ENCODE results near the gene CHST14.

The CHST14 gene

GRCh38 chr15:40464595-40465185 lies 6.1 kb upstream of the CHST14 start:
- no peak for DNase-seq

GRCh38 chr15:40465939-40466338 lies 4.8 kb upstream of the CHST14 start:
- DNase-seq, result no peak

GRCh38 chr15:40466426-40467260 lies 4.1 kb upstream of the CHST14 start:
- no peak for DNase-seq

GRCh38 chr15:40467261-40467615 lies 3.5 kb upstream of the CHST14 start:
- no peak for DNase-seq

- no peak for DNase-seq
Observed at GRCh38 chr15:40468898-40469331, 1.9 kb upstream of the CHST14 start.

GRCh38 chr15:40469776-40470390 lies 901 bp upstream of the CHST14 start:
- no peak for DNase-seq

- DNase-seq, result peak; percentile 26
Observed at GRCh38 chr15:40471105-40471807, 472 bp downstream of the CHST14 start.

GRCh38 chr15:40471808-40472150 lies 995 bp downstream of the CHST14 start:
- peak; percentile 21 for DNase-seq

GRCh38 chr15:40472171-40472727 lies 1.5 kb downstream of the CHST14 start:
- DNase-seq, result no peak

GRCh38 chr15:40474581-40474980 lies 3.8 kb downstream of the CHST14 start:
- DNase-seq, result no peak

- DNase-seq, result no peak
Observed at GRCh38 chr15:40477642-40478327, 7.0 kb downstream of the CHST14 start.

- DNase-seq, result no peak
Observed at GRCh38 chr15:40479024-40479423, 8.2 kb downstream of the CHST14 start.

- no peak for DNase-seq
Observed at GRCh38 chr15:40481341-40482074, 10.7 kb downstream of the CHST14 start.

- DNase-seq, result no peak
Observed at GRCh38 chr15:40483919-40484318, 13.1 kb downstream of the CHST14 start.

GRCh38 chr15:40486066-40486770 lies 15.4 kb downstream of the CHST14 start:
- no peak for DNase-seq

- no peak for DNase-seq
Observed at GRCh38 chr15:40487816-40488682, 17.3 kb downstream of the CHST14 start.

- DNase-seq, result no peak
Observed at GRCh38 chr15:40489274-40490175, 18.7 kb downstream of the CHST14 start.

- peak; percentile 84 for DNase-seq
Observed at GRCh38 chr15:40493089-40493840, 22.5 kb downstream of the CHST14 start.
